NCI-H2171 (cell line): ENCODE measurements around the gene RUNDC3A.
"Not testable (repeated sequence)": the region's sequence is repeated elsewhere in the genome, so short reads cannot be mapped to it uniquely, and the experiment has no call there.

Experiments
- DNase-seq: peaks from one replicate; lab custom pipeline; 2025; lab: John Stamatoyannopoulos, UW

The RUNDC3A gene

GRCh38 chr17:44359006-44359405, 50.6 kb downstream of the RUNDC3A start:
- DNase-seq, result no peak

DNA sequence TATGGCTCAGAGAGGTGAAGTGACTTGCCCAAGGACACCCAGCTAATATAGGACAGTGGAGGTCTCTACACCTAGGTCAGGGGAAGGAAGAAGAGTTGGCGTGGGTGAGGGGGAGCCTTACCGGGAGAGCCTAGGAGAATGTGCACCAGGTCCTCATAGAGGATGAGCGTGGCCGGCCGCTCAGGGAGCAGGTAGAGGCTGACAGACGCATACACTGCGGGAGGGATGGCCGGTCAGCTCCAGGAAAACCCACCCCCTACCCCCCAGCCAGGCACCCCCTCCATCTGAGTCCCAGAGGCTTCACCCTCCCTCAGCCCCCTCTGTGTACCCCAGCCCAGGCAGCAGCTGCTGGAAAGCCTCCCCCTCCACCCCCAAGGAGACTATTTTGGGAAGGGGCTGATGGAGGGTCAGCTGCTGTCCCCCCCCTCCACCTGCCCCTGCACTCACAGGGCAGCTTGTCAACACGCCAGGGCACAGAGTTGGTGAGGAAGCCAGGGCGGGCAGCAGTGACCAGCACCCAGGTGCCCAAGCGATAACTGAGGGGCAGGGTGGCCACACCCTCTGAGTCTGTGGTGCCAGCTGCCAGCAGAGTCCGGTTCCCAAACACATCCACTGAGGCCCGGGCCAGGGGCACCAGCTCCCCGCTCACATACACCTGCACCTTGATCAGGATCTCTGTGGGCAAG, 51.2 kb downstream of the RUNDC3A start:
- no peak for DNase-seq

DNA sequence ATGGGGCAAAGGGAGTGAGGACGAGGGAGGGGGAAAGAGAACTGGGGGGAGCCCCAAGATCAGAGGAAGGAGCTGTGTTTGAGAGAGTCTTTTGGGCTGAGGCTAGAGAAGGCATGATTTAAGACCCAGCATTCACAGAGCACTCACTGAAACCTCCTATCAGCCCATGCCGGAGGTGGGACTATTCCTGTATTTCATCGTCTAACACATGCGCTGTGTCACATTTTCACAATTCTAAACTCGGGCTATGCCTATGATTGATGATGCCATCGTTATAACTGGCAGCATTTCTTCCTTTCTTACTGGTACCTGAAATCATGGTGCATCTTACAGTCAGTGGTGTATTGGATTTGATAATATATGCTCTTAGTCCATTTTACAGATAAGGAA, 51.7 kb downstream of the RUNDC3A start:
- DNase-seq, result no peak

DNA sequence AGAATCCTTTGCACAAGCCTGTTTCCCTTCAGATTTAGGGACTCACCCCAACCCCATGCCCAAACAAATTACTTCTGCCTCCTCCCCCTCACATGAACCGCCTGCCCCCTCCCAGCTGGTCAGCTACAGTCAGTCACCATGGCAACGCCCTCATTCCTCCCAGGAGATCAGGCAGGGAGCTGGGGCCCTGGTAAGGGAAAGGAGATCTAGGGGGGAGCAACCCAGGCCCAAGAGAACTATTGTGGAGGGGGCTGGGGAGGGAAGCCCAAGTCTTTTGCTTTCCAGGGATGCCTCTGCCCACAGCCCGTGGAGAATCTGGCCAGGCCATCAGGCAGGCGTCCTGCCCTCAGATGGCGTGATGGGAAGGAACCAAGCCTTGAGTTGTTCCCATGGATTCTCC, 52.4 kb downstream of the RUNDC3A start:
- no peak for DNase-seq

GRCh38 chr17:44361292-44362260, 53.2 kb downstream of the RUNDC3A start:
- DNase-seq, result peak; percentile 22

- DNase-seq, result no peak
Measured at GRCh38 chr17:44362459-44362948, 54.1 kb downstream of the RUNDC3A start.

DNA sequence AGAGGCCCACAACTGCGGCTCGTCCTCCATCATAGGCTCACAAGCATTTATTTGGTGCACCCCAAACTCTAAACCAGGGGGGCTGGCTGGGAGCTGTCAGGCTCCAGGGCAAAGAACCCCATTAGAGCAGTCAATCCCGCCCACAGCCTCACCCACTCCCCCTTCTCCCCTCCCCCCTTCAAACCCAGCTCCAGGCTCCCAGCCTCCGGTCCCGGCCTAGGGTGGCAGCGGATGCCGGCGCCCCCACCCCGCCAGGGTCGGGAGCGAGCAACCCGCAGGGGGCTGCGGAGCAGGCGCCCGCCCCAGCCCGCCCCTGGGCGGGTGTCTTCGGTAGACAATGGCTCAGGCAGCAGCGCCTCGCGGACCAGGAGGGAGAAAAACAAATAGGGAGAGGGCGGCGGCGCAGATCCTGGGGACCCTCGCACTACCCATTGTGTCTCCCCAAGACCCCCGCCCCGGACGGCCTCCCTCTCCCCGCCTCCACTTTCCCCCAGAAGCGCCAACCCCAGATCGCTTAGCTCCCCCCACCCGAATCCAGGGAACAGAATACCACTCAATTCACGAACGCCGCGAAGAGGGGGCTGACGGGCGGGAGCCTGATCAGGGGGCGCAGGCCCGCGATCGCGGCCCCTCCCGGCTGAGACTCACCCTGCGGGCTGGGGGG, 54.7 kb downstream of the RUNDC3A start:
- DNase-seq, result peak; percentile 35

GRCh38 chr17:44363613-44364159, 55.3 kb downstream of the RUNDC3A start, which contains the start of gene FAM171A2:
Gene FAM171A2 (minus strand): TSS chr17:44363853. CDS start chr17:44363714, 139 bp downstream.
- DNase-seq, result peak; percentile 71

GRCh38 chr17:44365051-44365450, 56.6 kb downstream of the RUNDC3A start:
- DNase-seq, result not testable (repeated sequence)

GRCh38 chr17:44367231-44367979, 59.0 kb downstream of the RUNDC3A start:
- no peak for DNase-seq
